NCI-H446 (cell line): Measurements from ENCODE around the gene HOXB5.
A peak's percentile ranks its signal among the peaks of the same experiment; 100 is the strongest.

ENCODE experiments used
- DNase-seq, 2 experiments: peaks; one replicate each; lab custom pipeline; 2025; lab: John Stamatoyannopoulos, UW

Gene HOXB5

DNA sequence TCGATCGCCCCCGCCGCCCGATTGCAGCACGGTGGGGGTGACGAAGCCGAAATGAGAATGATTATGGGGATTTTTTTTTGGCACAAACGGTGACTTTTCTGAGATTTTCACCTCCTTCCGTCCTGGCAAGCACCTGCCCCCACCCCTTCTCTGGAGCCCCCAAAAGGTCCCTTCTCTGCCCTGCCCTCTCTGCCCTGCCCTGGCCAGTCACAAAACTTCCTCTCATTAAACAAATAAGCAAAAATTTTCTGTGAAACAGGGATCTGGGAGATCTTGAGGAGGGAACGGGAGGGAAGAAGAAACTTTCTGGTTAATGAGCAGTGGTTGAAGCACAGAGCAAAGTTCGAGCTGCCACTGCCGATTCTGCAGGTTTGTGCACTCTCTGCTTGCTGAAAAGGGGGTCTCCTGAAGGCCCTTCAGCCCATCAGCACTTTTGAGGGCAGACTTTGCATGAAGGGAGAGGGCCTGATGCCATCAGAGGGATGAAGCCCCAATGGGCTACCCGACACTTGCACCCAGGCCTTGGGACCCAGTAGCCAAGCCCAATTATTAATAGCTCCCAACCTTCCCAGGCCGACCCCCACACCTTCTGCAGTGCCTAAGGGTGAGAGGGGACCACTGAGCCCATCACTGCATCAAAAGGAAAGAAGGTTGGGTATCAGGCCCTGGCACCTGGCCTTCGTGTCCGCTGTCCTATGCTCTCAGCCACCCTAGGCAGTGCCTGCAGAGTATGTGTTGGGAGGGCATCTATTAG lies 22.6 kb upstream of the HOXB5 start:
- no peak for DNase-seq

DNA sequence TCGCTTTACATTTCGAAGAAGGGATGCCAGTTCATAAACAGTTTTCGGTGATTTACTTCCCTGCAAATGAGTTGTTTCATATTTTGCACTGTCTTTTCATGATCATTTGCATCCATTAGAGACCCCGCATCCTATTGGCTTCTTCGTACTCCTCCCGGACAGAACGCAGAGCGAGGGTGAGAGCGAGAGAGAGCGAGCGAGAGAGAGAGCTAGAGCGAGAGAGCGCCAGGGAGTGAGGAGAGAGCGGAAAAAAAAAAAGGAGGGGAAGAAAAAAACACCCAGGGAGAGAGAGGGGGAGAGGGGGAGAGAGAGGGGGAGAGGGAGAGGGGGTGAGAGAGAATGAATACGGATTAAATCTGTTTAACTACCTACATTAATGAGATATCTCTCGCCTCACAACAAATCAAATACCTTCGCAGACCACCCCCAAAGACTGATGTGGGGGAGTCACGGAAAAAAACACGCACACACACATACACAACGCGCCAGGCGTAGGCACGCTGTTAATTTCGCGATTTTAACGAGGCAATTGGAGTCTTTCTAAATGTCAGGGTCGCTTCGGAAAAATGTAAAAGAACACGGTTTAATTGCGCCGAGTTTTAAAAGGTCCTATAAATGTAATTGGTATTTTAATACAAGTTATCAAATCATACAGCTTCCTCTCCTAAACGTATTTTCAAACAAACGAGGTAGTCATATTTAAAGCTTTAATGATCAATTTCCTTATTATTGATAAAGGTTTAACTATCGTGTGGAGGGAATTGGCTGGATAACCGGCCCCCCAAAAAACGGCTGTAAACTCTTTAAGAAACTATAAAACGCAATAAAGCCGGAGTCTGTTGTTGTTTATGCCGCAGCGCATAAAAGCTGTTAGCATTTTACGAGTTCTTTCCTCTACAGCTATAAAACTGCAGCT lies 21.7 kb upstream of the HOXB5 start, which contains the start of gene HOXB8:
Gene HOXB8, minus strand, starts transcription at position 246 of the 916 bp plus-strand sequence. CDS start 588 bp downstream, outside the sequence.
- DNase-seq: no peak

DNA sequence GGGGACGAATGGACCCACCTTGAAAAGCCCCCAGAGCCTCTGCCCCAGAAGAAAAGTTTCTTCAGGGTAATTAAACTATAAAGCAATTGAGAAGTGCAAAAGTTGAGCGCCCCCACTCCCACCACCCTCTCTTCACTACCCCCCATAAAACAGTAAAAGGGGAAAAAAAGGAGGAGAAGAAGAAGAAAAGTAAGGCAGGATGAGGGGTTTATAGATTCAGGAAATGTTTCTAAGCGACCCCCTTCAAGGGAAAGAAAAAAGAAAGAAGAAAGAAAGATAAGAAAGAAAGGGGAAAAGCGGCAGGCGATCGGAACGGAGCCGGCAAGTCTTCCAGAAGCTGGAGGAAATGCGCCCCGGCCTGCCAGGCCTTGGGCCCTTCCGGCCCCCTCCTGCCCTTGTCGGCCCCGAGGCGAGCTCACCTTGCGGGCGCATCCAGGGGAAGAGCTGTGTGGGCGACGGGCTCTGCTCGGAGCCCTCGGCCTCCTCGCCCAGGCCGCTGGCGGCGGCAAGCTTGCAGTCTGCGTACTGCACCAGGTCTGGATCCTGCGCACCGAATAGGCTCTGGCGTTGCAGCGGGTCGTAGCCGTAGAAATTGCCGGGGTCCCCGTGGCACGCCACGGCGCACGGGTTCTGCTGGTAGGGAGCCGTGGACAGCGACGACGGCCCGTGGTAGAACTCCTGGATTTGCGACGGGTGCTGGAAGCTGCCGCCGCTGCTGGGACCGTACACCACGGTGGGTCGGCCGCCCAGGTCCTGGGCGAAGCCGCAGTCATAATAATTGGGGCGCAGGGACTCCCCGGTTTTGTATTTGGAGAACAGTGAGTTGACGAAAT lies 20.5 kb upstream of the HOXB5 start:
- DNase-seq: no peak

DNA sequence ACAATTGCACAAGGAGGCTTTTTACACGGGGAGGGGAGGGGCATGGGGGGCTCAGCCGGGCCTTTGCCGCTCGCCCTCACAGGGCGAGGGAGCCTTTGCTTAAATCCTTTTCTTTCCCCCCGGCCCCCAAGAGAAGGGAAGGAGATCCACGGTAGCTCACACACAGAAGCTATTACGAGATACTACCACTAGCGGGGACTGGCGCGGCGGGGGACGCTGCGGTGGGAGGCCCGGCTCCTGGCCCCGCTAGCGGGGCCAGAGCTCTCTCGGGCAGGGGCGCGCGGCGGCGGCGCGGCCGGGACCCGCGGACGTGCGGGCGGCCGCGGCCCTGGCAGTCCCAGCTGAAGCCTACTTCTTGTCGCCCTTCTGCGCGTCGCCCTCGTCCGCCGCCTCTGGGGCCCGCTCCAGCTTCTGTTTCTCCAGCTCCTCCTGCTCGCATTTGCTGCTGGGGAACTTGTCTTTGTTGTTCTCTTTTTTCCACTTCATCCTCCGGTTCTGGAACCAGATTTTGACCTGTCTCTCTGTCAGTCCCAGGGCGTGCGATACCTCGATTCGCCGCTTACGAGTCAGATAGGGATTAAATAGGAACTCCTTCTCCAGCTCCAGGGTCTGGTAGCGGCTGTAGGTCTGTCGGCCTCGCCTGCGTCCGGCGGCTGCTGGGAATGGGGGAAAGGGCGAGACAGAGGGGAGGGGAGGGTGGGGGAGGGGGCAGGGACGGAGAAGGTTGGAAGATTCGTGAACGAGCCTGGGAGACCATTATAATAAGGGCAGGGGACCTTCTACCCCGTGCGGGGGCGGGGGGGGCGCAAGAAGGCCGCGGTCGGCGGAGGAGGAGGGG lies 19.5 kb upstream of the HOXB5 start:
- peak in 1 of 2 experiments; percentile 40 for DNase-seq

DNA sequence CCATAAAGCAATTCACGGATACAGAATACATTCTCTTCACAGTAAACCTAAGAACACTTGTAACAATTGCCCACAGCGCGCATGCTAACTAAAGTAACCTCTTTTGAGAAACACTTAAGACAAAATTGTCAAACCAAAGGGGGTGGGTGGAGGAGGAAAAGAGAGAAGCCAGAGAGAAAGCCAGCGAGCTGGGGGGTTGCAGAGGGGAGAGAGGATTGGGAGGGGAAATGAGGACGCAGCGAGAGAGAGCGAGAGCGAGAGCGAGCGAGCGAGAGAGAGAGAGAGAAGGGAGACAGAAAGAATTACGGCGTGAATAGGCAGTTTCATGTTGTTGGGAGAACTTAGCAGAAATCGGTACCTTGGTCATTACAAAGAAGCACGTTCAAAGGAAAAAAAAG lies 18.9 kb upstream of the HOXB5 start:
- no peak for DNase-seq

DNA sequence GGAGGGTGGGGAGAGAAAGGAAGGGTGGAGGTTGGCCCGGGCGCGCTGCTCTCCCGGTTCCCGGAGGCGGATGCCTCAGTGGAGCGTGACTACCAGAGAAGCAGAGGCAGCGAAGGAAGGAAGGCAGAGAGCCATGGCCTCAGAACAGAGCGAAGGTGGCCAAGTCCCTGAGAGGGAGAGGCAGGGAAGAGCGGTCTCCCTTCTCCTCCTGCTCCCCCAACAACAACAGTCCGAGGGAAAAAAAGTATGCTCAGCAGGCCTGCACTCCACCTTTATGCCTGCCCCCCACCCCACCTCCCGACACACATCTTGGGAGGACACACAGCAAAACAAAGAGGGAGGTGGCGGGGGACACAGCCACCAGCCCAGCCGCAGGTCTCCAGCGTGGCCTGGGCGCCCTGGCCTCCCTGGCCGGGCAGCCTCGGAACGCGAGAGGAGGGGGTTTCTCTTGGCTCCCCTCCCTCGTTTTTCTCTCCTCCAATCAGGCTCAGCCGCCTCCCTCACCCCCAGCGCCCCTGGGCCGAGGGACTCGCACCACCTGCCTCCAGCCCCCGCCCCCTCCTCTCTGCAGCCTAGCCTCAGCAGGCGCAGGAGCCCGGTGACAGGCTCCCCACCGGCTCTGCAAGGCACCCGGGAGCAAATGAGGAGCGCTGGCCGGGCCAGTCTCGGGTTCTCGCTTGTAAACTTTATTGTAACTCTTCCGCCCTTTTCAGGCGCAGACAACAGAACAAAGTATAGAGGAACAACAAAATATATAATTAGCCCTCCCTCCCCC lies 18.3 kb upstream of the HOXB5 start:
- DNase-seq: no peak

DNA sequence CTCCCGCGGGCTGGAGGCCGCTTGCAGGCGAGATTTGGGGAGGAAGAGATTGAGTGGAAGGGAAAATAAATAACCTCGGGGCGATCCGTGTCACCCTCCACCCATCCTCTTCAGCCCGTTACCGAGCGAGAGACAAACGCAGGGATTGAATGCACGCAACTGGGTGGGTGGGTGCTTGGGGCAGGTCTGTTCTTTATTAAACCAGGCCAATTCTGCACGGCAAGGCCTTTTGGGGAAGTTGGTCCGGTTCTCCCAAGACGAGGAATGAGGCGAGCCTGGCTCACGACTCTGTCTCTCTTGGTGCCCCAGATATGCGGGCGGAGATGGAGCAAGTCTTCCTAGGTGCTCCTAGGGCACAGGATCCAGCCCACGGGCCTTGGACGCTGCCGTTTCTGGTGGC lies 17.6 kb upstream of the HOXB5 start:
- no peak for DNase-seq

DNA sequence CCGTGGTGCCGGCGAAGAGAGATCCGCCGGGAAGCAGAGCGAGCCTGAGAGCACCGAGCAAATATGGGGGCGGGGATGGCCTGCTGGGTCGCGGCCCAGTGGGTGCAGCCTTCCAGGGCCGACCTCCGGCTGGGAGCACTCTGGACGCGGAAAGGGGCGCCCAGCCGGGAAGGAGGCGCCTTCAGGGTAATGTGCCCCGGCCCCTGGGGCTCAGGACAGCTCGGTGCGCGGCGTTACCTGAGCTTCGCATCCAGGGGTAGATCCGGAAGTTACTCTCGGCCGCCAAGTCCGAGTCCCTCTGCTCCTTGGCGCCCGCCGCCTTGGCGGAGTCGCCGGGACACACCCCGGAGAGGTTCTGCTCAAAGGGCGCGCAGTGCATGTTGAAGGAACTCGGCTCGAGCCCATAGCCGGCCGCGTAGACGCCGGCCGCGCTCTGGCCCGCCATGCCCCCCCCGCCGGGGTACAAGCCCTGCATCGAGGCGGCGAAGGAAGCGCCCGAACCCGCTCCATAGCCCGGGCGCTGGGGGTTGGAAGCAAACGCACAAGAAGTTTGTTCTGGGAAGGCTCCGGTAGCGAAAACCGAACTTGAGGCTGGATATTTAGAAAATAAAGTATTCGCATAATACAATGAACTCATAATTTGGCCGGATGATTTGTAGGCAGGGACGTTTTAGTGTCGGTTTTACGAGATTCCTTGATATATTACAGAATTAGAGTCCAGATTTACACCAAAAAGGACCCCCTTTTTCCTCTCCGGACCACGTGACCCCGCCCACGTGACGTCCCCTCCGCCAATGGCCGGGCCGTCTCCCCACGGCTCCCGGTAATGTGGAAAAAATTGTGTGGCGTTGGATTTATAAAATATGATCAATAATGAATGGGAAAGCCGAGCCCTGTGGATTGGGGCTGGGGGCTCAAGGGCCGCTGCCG lies 17.0 kb upstream of the HOXB5 start, which contains the start of gene HOXB7:
Gene HOXB7, minus strand, starts transcription at position 736 of the 930 bp plus-strand sequence. Its CDS starts 99 bp downstream, at position 637.
- peak; percentile 47 to 63 for DNase-seq

DNA sequence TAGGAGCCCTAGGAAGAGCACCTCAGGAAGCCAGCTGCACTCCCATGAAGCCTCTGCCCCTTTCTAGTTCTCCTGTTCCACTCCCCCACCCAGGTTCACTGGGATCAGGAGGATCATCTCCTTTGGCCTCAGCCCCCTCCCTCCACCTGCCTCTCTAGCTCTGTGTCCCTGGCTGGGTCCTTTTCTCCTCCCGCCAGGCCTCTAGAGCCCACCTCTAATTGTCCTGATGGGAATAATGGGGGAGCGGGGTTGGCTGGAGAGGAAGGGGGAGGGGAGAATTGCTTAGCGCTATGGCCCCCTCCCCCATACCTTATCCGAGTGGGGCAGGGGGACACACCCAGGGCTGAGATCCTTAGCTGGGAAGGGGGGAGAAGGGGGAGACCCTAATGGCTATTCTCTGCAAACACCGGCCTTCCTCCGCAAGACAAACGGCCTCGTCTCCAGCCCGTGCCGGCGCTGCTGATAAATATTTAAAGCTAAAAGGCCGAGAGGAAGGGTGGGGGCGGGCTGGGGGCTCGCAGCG lies 16.2 kb upstream of the HOXB5 start:
- no peak for DNase-seq

DNA sequence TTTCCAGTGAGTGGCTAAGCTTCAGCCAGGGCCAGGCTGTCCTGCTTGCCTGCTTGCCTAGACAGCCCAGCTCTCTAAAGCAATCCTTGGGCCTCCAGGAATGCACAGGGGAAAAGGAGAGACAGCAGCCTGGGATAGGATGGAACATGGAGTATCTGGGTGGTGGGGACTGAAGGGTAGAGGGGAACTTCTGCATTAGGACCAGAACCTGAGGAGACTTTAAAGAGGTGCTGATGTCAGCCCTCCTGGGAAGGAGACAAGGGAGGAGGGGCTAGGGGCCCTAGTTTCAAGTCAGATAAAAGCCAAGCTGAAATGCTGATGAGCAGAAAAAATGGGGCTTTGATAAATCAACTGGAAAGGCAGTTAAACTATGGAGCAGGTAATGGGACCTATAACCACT lies 15.5 kb upstream of the HOXB5 start:
- no peak for DNase-seq

DNA sequence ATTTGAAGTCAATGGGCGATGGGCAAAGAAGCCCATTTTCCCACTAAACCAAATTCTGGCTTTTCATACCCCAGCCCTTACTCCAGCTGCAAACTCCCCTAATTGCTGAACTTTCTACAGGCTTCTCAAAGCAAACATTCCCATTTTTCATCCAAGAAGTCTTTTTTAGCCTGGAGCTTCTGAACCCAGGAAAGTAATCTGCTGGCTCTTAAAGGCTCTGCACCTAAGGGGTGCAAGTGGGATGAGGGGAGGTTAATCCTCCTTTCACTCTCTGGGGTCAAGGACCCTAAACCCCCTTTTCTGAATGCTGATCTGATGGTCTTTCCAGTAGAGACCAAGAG lies 14.9 kb upstream of the HOXB5 start:
- DNase-seq: no peak

DNA sequence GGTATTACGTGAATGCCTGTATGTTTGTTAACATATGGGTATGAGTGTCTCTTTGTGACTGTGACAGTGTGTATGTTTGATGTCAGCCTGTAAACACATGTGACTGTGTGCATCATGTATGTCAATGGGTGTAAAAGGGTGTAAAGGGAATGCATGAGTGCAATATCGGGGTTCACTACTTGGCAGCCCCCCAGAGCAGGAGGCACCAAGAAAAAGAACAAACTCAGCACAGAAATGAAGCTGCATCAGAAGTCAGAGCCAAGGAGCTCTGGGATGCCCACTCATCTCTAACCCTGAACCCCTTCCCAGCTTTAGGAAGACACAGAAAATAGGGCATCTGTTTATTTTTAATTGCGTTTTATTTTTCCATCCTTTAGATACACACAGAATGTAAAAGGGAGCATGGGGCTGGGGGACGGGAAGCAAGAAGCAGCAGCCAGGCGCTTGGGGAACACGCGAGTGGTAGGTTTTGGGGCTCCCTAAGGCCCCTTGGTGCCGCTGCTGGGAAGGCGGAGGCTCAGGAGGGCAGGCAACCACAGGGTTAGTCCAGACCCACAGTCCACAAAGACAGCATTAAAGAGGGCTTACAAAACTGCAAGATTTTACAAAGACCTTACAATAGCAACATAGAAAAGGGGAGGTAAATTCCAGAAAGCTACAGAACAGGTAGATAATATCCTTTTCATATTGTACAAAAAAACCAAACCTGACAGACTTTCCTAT lies 13.5 kb upstream of the HOXB5 start:
- no peak for DNase-seq

DNA sequence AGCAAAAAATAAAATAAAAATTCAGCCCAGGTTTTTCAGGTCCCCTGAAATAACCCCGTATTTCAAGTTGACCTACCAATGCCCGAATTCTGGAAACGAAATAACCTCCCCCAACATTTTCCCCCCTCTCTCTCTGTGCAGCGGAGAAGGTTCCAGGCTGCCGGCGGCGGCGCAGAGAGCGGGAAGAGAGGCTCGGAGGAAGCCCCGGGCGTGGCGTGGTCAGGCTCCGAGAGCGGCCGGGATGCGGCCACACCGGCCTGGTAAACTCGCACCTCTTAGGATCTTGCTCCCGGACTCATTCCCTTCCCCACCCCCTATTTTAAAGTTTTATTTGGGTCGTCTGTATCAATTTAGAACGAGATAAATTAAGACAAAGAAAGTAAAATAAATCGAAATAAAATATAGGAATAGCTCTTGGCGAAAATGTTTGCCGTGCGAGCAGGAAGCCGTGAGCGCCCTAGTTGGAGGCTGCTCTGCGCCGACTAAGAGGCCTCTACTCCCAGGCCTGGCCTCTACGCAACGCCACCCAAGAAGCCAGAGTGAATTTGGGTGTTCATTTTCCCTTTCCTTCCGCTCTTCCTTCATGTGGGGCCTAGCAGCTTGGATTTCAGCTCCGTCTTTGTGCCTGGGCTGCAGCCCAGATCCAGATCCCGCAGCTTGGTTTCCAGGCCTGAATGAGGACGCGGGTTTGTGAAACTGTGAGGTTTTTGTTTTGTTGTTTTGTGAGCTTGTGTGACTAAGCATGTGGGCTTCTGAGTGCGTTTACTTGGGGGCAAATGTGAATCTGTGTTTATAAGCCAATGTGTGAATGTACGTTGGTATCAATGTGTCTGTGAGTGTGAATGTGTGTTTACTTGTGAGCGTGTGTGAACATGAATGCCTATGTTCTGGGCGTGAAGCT lies 12.7 kb upstream of the HOXB5 start:
- DNase-seq: no peak

DNA sequence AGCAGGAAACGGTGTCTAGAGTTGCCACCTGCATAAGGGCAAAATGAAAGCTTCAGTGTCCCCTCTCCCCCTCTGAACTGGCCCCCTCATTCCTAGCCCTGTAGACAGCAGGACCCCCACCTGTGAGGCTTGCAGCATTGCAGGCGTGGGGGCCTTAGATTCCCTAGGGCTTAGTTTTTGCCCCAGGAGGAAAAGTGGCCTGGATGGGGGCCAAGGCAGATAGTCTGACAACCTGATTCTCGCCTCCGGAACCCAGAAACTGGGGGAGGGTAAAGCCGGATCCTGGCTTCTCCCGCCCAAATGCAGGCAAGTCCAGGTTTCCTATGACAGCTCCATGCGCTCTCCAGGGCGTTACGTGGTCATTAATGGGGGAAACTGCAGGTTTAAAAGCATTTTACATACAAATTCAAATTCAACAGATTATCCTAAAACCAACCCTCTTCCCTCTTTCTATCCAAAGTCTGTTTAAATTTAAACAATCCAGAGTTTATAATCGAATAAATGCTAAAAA lies 11.9 kb upstream of the HOXB5 start:
- no peak for DNase-seq

DNA sequence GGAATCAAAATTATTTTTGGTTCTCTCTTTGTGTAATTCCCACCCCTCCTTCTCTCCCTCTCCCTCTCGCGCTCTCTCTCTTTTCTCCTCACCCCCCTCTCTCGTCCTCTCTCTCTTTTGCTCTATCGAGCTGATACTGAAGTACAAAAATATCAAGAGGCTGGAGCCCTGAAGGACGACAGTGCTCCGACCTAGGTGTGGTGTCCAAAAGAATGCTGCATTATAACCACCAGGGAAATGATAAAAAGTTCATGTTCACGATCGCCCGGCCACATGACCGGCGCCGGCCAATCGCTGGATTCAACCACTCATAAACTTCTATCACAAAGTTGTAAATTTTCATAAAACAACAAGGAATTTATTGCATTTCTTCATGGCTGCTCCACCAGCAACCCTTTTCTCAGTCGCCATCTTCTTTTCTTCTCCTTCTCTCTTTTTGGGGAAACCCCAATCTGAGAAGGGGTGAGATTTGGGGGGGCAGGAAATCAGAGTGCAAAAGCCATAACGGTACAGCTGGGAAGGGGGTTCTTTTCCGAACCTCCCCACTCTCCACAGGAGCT lies 11.3 kb upstream of the HOXB5 start, which contains the start of gene HOXB6:
Gene HOXB6, minus strand, starts transcription at position 217 of the 560 bp plus-strand sequence. CDS start 6,836 bp downstream, outside the sequence.
- DNase-seq: no peak

DNA sequence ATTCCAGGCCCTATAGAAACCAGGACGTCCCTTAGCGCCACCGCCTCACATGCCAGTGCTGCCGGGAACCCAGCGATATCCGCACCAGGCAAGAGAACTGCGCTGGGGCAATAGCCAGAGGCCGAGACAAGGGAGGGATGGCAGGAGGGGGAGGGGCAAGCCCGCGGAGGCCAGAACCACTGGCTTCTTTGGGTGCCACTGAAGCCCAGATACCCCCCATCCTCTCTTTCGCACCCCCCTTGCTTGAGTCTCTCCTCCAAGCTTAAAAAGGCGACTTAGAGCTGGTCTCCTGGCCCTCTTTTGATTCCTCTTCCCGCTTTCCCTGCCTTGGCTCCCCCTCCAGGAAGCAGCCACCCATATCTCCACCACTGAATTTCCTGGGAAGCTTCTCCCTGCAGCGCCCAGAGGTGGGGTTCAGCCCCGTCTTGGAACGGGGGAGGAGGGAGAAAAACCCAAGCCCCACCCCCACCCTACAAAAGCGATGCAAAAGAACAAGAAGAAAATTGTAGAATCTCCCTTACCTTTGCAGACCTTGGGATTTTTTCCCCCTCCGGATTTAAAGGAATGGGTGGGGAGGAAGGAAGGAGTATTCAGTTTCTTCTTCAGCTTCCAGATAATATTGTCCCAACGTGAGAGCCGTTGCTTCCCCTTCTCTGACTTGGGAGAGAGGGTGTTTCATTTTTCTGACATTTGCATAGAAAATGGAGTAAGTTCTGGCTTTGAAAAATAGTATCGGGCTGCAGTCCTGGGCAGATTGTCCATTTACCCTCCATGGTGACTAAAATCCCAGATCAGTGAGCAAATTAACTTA lies 10.6 kb upstream of the HOXB5 start:
- DNase-seq: no peak
